ENCODE data around the gene COG4.

The COG4 gene

DNA sequence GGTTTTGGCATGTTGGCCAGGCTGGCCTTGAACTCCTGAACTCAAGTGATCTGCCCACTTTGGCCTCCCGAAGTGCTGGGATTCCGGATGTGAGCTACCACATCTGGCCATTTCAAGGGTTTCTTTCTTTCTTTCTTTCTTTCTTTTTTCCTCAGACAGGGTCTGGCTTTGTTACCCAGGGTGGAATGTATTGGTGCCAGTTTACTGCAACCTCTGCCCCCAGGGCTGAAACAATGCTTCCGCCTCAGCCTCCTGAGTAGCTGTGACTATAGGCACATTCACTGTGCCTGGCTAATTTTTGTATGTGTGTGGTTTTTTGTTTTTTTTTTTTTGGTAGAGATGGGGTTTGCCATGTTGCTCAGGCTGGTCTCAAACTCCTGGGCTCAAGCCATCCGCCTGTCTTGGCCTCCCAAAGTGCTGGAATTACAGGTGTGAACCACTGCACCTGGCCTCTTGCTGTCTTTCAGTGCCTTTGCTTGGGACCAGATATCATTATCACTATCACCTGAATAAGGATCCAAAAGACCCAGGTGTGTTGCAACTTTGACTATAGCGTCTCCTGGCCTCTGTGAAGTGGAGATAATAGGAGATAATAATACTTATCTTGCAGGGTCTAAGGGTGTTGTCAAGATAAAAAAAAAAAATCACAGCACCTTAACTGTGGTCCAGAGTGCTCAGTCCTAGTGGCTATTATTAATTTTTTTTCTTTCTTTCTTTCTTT is 65.7 kb downstream of the COG4 start:
- Histone ChIP-seq H3K9ac (ENCODE audit: low read depth, low read length) (no peak overlapping the region), H3K4me3 (ENCODE audit: low read depth in 1 of 2, low read length in 2 of 2) (no peak overlapping the region), H3K4me1 (ENCODE audit: insufficient read depth, low read length) (peaks cover 24% of the 10 kb centered on the region), H4K20me1 (ENCODE audit: insufficient read depth, low read length) (no peaks in the 10 kb centered on the region), H3K9me3 (ENCODE audit: insufficient read depth, low read length, severe bottlenecking) (no peaks in the 10 kb centered on the region), H3K4me2 (ENCODE audit: insufficient read depth, low read length) (no peak overlapping the region), H2AFZ (ENCODE audit: low read depth, low read length) (no peak overlapping the region), H3K79me2 (ENCODE audit: insufficient read depth, low read length) (peaks cover 8% of the 10 kb centered on the region), H3K27me3 (ENCODE audit: insufficient read depth, low read length, poor library complexity) (no peaks in the 10 kb centered on the region), H3K27ac (ENCODE audit: low read length) (no peak overlapping the region), H3K36me3 (ENCODE audit: insufficient read depth, low read length) (no peaks in the 10 kb centered on the region; the same call in 1 of the 2 replicates)
- TF ChIP-seq EZH2 (IDR thresholded peaks at IDR 0.05; ENCODE audit: borderline replicate concordance, low read depth, low read length, severe bottlenecking): no peak
- TF ChIP-seq, protein P1, sequence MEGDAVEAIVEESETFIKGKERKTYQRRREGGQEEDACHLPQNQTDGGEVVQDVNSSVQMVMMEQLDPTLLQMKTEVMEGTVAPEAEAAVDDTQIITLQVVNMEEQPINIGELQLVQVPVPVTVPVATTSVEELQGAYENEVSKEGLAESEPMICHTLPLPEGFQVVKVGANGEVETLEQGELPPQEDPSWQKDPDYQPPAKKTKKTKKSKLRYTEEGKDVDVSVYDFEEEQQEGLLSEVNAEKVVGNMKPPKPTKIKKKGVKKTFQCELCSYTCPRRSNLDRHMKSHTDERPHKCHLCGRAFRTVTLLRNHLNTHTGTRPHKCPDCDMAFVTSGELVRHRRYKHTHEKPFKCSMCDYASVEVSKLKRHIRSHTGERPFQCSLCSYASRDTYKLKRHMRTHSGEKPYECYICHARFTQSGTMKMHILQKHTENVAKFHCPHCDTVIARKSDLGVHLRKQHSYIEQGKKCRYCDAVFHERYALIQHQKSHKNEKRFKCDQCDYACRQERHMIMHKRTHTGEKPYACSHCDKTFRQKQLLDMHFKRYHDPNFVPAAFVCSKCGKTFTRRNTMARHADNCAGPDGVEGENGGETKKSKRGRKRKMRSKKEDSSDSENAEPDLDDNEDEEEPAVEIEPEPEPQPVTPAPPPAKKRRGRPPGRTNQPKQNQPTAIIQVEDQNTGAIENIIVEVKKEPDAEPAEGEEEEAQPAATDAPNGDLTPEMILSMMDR (IDR thresholded peaks at IDR 0.05; ENCODE audit: borderline replicate concordance, extremely low read depth, low read length, poor library complexity, severe bottlenecking): no peak
- DNase-seq (no peak), ATAC-seq (ENCODE audit: insufficient read depth, low read depth) (no peak)

DNA sequence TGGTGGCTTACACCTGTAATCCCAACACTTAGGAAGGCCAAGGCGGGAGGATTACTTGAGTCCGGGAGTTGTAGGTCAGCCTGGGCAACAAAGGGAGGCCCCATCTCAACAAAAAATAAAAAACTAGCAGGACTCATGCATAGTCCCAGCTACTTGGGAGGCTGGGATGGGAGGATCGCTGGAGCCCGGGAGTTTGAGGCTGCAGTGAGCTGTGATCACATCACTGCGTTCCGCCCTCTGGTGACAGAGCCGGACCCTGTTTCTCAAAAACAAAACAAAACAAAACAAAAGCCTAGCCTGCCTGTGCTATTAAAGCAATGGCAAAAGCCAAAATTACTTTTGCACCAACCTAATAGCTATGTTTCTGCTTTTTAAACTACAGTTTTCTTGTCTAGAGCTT is 67.4 kb downstream of the COG4 start:
- peaks cover 24% of the 10 kb centered on the region for H3K4me1 ChIP-seq (ENCODE audit: insufficient read depth, low read length)
- DNase-seq (no peak), ATAC-seq (ENCODE audit: insufficient read depth, low read depth) (no peak)
- no peaks in the 10 kb centered on the region; the same call in 1 of the 2 replicates for H3K36me3 ChIP-seq (ENCODE audit: insufficient read depth, low read length)
- no peak for TF ChIP-seq EZH2 (IDR thresholded peaks at IDR 0.05; ENCODE audit: borderline replicate concordance, low read depth, low read length, severe bottlenecking)
- TF ChIP-seq, protein P1 (IDR thresholded peaks at IDR 0.05; ENCODE audit: borderline replicate concordance, extremely low read depth, low read length, poor library complexity, severe bottlenecking): peak; percentile 12
- peaks cover 8% of the 10 kb centered on the region for H3K79me2 ChIP-seq (ENCODE audit: insufficient read depth, low read length)
- H3K4me2 ChIP-seq (ENCODE audit: insufficient read depth, low read length): peak overlapping the region; percentile 93
- no peak overlapping the region for H3K4me3 ChIP-seq (ENCODE audit: low read depth in 1 of 2, low read length in 2 of 2)
- H3K27ac ChIP-seq (ENCODE audit: low read length): no peak overlapping the region
- H3K9me3 ChIP-seq (ENCODE audit: insufficient read depth, low read length, severe bottlenecking): no peaks in the 10 kb centered on the region
- no peak overlapping the region for H3K9ac ChIP-seq (ENCODE audit: low read depth, low read length)
- H4K20me1 ChIP-seq (ENCODE audit: insufficient read depth, low read length): no peaks in the 10 kb centered on the region
- H2AFZ ChIP-seq (ENCODE audit: low read depth, low read length): no peak overlapping the region
- H3K27me3 ChIP-seq (ENCODE audit: insufficient read depth, low read length, poor library complexity): no peaks in the 10 kb centered on the region

DNA sequence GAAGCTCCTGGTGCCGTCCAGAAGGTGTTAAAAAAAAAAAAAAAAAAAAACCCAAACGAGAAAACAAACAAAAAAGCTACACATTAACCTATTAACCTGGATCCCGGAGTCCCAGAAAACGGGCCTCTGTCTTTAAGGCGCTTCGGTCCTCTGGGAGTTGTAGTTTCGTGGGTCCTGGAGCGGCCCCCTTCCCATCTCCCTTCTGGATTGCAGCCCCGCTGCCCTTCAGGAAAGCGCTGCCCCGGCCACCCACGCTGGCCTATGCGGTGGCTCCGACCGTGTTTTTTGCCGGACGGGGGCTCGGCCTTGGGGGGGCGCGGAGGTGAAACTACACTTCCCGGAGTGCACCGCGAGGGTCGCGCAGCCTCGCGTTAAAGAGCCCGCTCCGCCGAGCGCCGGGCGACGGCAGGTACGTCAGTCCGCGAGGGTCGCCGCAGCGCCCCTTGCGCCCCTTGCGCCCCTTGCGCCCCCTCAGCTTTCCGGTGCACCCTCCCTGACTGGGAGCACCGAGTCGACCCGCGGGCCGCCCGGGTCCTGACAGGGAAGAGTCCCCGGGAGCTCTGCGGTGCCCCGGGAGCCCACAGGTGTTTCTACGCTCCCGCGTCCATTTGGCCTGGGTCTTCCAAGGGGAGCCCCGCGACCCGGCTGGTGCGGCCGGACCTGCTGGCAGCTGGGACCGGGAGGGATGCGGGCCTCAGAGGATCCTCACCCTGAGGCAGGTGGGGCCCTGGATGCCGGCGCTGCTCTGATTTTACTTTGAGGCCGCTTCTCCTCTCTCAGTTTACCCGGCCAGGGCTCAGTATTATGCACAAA is 68.9 kb downstream of the COG4 start, which contains the start of gene FCSK:
Gene FCSK, plus strand, starts transcription at position 374 of the 813 bp plus-strand sequence. CDS start 8,596 bp downstream, outside the sequence.
- peak; percentile 73 for DNase-seq
- Histone ChIP-seq H3K79me2 (ENCODE audit: insufficient read depth, low read length) (peaks cover 8% of the 10 kb centered on the region), H3K4me1 (ENCODE audit: insufficient read depth, low read length) (peaks cover 24% of the 10 kb centered on the region), H3K9me3 (ENCODE audit: insufficient read depth, low read length, severe bottlenecking) (no peaks in the 10 kb centered on the region), H2AFZ (ENCODE audit: low read depth, low read length) (peak within 1 kb of the TSS; percentile 95), H3K4me3 (ENCODE audit: low read depth in 1 of 2, low read length in 2 of 2) (peak within 1 kb of the TSS; percentile 63 to 79), H3K27ac (ENCODE audit: low read length) (peak within 1 kb of the TSS; percentile 99), H3K4me2 (ENCODE audit: insufficient read depth, low read length) (peak within 1 kb of the TSS; percentile 93), H3K27me3 (ENCODE audit: insufficient read depth, low read length, poor library complexity) (no peaks in the 10 kb centered on the region), H4K20me1 (ENCODE audit: insufficient read depth, low read length) (no peaks in the 10 kb centered on the region), H3K9ac (ENCODE audit: low read depth, low read length) (peak within 1 kb of the TSS; percentile 87), H3K36me3 (ENCODE audit: insufficient read depth, low read length) (no peaks in the 10 kb centered on the region; the same call in 1 of the 2 replicates)
- TF ChIP-seq, protein P1 (IDR thresholded peaks at IDR 0.05; ENCODE audit: borderline replicate concordance, extremely low read depth, low read length, poor library complexity, severe bottlenecking): peak; percentile 35
- no peak for TF ChIP-seq EZH2 (IDR thresholded peaks at IDR 0.05; ENCODE audit: borderline replicate concordance, low read depth, low read length, severe bottlenecking)
- peak; percentile 95 for ATAC-seq (ENCODE audit: insufficient read depth, low read depth)
